IMR-90 (cell line): ENCODE results near the gene CFHR2. TPM values are rescaled to one million over a fixed set of nuclear protein-coding genes. Genes with fewer than 3 reads are reported as not detected.
"Not testable (repeated sequence)": the region's sequence is repeated elsewhere in the genome, so short reads cannot be mapped to it uniquely, and the experiment has no call there.

Experiments used
- ATAC-seq: fragments of 200-7000 bp; cut with Tn5 transposase; 2 replicates; pipeline ENCODE4 v1.9.1; 2020; ENCODE audit warnings: low read depth, mild to moderate bottlenecking, moderate library complexity
- BruUV-seq: library from RNA; stranded (reverse); fragments of 400-500 nt; replicated peaks from 2 replicates; lab custom pipeline; 2021; lab: Mats Ljungman, UMichigan
- CTCF ChIA-PET: fragments of 300-600 bp; formaldehyde crosslinking; extraction: SDS; loops from one replicate; lab custom pipeline; 2021; ENCODE audit warnings: antibody characterized with exemption; lab: Yijun Ruan, JAX
- POLR2A ChIA-PET: fragments of 300-600 bp; sonication (Branson Sonifier 250); formaldehyde crosslinking; loops from one replicate; lab custom pipeline; 2022; ENCODE audit warnings: antibody characterized with exemption; ENCODE audit not compliant: unreplicated experiment; lab: Charles Lee
- DNase-seq: peaks from one replicate; pipeline ENCODE4 v3.0.0; 2013
- H2AFZ ChIP-seq: replicated peaks from 2 replicates; pipeline ENCODE3; 2013; ENCODE audit warnings: low read length, mild to moderate bottlenecking; ENCODE audit not compliant: poor library complexity
- H2AK5ac ChIP-seq: 2 replicates; pipeline ENCODE4 v1.6.1; 2013; ENCODE audit warnings: low read depth, low read length, inconsistent platforms
- H2AK9ac ChIP-seq: replicated peaks from 2 replicates; pipeline ENCODE3; 2013; ENCODE audit warnings: mild to moderate bottlenecking, low read depth, low read length, moderate library complexity; ENCODE audit not compliant: poor library complexity
- H2BK120ac ChIP-seq: 2 replicates; pipeline ENCODE4 v1.6.1; 2013; ENCODE audit warnings: low read depth, low read length, inconsistent platforms
- H2BK15ac ChIP-seq: 3 replicates; pipeline ENCODE4 v1.6.1; 2013; ENCODE audit warnings: low read depth, low read length, inconsistent platforms
- H2BK20ac ChIP-seq: 2 replicates; pipeline ENCODE4 v1.6.1; 2013; ENCODE audit warnings: low read depth, mild to moderate bottlenecking, inconsistent platforms, low read length, moderate library complexity
- H2BK5ac ChIP-seq: 2 replicates; pipeline ENCODE4 v1.6.1; 2013; ENCODE audit warnings: mild to moderate bottlenecking, low read depth, low read length, inconsistent platforms; ENCODE audit not compliant: poor library complexity, severe bottlenecking
- H3K14ac ChIP-seq: replicated peaks from 2 replicates; pipeline ENCODE4 v1.6.1; 2013; ENCODE audit warnings: low read depth, low read length, inconsistent platforms
- H3K18ac ChIP-seq: 2 replicates; pipeline ENCODE4 v1.6.1; 2013; ENCODE audit warnings: low read depth, low read length, control low read depth
- H3K23ac ChIP-seq: 2 replicates; pipeline ENCODE4 v1.6.1; 2013; ENCODE audit warnings: low read depth, low read length, inconsistent platforms
- H3K27ac ChIP-seq: 2 replicates; pipeline ENCODE4 v1.5.1; 2013; ENCODE audit warnings: mild to moderate bottlenecking, control low read depth, low read length; ENCODE audit not compliant: insufficient read depth
- H3K27me3 ChIP-seq: 2 replicates; pipeline ENCODE4 v1.6.1; 2013; ENCODE audit warnings: low read length; ENCODE audit not compliant: control insufficient read depth, insufficient read depth
- H3K36me3 ChIP-seq: 2 replicates; pipeline ENCODE4 v1.6.1; 2013; ENCODE audit warnings: low read length, mixed read lengths; ENCODE audit not compliant: control insufficient read depth, insufficient read depth
- H3K4ac ChIP-seq: 2 replicates; pipeline ENCODE4 v1.6.1; 2013; ENCODE audit warnings: low read depth, low read length, inconsistent platforms
- H3K4me1 ChIP-seq: 2 replicates; pipeline ENCODE4 v1.6.1; 2013; ENCODE audit warnings: low read length, mixed read lengths; ENCODE audit not compliant: control insufficient read depth, insufficient read depth
- H3K4me2 ChIP-seq: 2 replicates; pipeline ENCODE4 v1.6.1; 2013; ENCODE audit warnings: low read depth, mild to moderate bottlenecking, control low read depth, low read length, moderate library complexity
- H3K4me3 ChIP-seq: 2 replicates; pipeline ENCODE4 v1.5.1; 2013; ENCODE audit warnings: low read depth, mild to moderate bottlenecking, control low read depth, low read length, moderate library complexity; ENCODE audit not compliant: insufficient read depth
- H3K56ac ChIP-seq: 2 replicates; pipeline ENCODE4 v1.6.1; 2013; ENCODE audit warnings: low read length, inconsistent platforms; ENCODE audit not compliant: insufficient read depth; ENCODE audit errors: extremely low read depth
- H3K79me1 ChIP-seq, 2 experiments: 2 replicates each; pipeline ENCODE4 v1.6.1; 2013; ENCODE audit warnings: low read length in 2 of 2, inconsistent platforms in 1 of 2, low read depth in 1 of 2
- H3K9ac ChIP-seq: 2 replicates; pipeline ENCODE4 v1.6.1; 2013; ENCODE audit warnings: low read depth, low read length, control low read depth
- H3K9me1 ChIP-seq: 2 replicates; pipeline ENCODE4 v1.6.1; 2013; ENCODE audit warnings: low read length, inconsistent platforms; ENCODE audit not compliant: insufficient read depth
- H3K9me3 ChIP-seq: 2 replicates; pipeline ENCODE4 v1.6.1; 2013; ENCODE audit warnings: low read length; ENCODE audit not compliant: control insufficient read depth, insufficient read depth
- H4K20me1 ChIP-seq: 2 replicates; pipeline ENCODE4 v1.6.1; 2013; ENCODE audit warnings: low read length, inconsistent platforms; ENCODE audit not compliant: insufficient read depth
- H4K5ac ChIP-seq: 2 replicates; pipeline ENCODE4 v1.6.1; 2013; ENCODE audit warnings: mild to moderate bottlenecking, low read depth, low read length, control low read depth
- H4K8ac ChIP-seq, 2 experiments: 2 replicates each; pipeline ENCODE4 v1.6.1; 2013; ENCODE audit warnings: low read depth in 2 of 2, low read length in 2 of 2, control low read depth in 1 of 2, inconsistent platforms in 1 of 2
- H4K91ac ChIP-seq: 2 replicates; pipeline ENCODE4 v1.6.1; 2013; ENCODE audit warnings: low read depth, low read length, inconsistent platforms; ENCODE audit not compliant: insufficient read depth
- CHD1 ChIP-seq: IDR thresholded peaks from 2 replicates; pipeline ENCODE4 v1.6.1; 2012; ENCODE audit warnings: low read depth, low read length, improper control_type of control experiment
- MAZ ChIP-seq: IDR thresholded peaks from 2 replicates; pipeline ENCODE4 v1.6.1; 2012; ENCODE audit warnings: low read depth, mild to moderate bottlenecking, low read length, improper control_type of control experiment, moderate library complexity, borderline replicate concordance
- NFE2L2 ChIP-seq: fragments of 150-350 bp; IDR thresholded peaks from 2 replicates; pipeline ENCODE4 v1.6.1; 2016; ENCODE audit warnings: low read depth, mild to moderate bottlenecking, low read length
- WGBS, 2 experiments: methylation state at CpG; one replicate each; pipeline versions ENCODE4 v1.1.5 to v1.1.7; 2013; ENCODE audit warnings: missing lambda C conversion rate in 2 of 2; ENCODE audit not compliant: insufficient read length in 1 of 2; ENCODE audit errors: extremely low coverage in 2 of 2; 5-methylcytosine and 5-hydroxymethylcytosine counted together
- dilution Hi-C: fragments of 300-500 bp; cut with HindIII; formaldehyde crosslinking; loops from one replicate; pipeline ENCODE4 v1.14.3; 2018; ENCODE audit warnings: low sequenced_read_pairs; ENCODE audit not compliant: unreplicated experiment
- in situ Hi-C: fragments of 300-500 bp; cut with MboI; formaldehyde crosslinking; loops from 3 replicates; pipeline ENCODE4 v1.14.3; 2019; ENCODE audit warnings: low sequenced_read_pairs, inconsistent platforms, mixed read lengths
- intact Hi-C: fragments of 100-400 bp; cut with micrococcal nuclease; formaldehyde crosslinking; loops from 2 replicates; pipeline ENCODE4 v1.10.0; 2022
- polyA plus RNA-seq, 3 experiments: library from polyadenylated mRNA; depleted of rRNA; stranded (reverse); fragments of >200 nt; gene quantifications; 2 replicates each; pipeline ENCODE4 v1.2.3, GENCODE V29; 2012; ENCODE audit warnings: low replicate concordance in 1 of 3
- total RNA-seq: library from RNA; depleted of rRNA; stranded (reverse); fragments of >200 nt; gene quantifications from 2 replicates; pipeline ENCODE4 v1.2.3, GENCODE V29; 2012
- TF ChIP-seq, protein P1 (sequence below): conservative IDR thresholded peaks from 2 replicates; pipeline ENCODE4 v1.5.1; 2012; ENCODE audit warnings: mild to moderate bottlenecking, low read depth, low read length, improper control_type of control experiment

Gene CFHR2
- total and polyA plus RNA-seq, 2 of the 4 experiments (the other 2 are of a cell fraction): not detected

DNA sequence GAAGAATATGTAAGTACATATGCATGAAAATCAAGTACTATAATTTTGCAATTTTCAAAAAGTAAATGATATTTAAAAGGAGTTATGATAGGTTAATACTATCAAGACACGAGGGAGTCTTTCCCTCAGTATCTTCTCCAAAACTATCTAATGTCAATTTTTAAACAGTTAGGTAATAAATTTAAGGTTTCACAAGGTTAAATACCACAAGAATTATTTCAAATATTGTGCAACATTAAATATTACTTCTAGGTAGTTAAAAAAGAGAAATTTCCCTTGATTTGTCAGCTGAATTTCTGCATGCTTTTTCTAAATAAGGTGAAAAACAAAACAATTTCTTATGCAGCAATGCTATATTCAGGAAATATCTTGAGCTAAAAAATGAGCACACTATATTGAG is 37.3 kb downstream of the CFHR2 start:
- ATAC-seq (no peak), DNase-seq (no peak)
- H4K91ac ChIP-seq: no peak overlapping the region
- CTCF ChIA-PET: interaction anchor here (0.6 kb wide), 1 partner anchor 116 kb away, joined by 3 read pairs; no protein-coding TSS in a partner anchor
- no peak overlapping the region for H3K4ac ChIP-seq
- H2BK5ac ChIP-seq: no peak overlapping the region
- in situ Hi-C loops (no loop called here), dilution Hi-C loops (no loop called here), intact Hi-C loops (no loop called here)
- no peaks in the 10 kb centered on the region for H3K9me3 ChIP-seq
- TF ChIP-seq MAZ (no peak), NFE2L2 (no peak), CHD1 (no peak)
- TF ChIP-seq, protein P1, sequence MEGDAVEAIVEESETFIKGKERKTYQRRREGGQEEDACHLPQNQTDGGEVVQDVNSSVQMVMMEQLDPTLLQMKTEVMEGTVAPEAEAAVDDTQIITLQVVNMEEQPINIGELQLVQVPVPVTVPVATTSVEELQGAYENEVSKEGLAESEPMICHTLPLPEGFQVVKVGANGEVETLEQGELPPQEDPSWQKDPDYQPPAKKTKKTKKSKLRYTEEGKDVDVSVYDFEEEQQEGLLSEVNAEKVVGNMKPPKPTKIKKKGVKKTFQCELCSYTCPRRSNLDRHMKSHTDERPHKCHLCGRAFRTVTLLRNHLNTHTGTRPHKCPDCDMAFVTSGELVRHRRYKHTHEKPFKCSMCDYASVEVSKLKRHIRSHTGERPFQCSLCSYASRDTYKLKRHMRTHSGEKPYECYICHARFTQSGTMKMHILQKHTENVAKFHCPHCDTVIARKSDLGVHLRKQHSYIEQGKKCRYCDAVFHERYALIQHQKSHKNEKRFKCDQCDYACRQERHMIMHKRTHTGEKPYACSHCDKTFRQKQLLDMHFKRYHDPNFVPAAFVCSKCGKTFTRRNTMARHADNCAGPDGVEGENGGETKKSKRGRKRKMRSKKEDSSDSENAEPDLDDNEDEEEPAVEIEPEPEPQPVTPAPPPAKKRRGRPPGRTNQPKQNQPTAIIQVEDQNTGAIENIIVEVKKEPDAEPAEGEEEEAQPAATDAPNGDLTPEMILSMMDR: no peak
- H3K18ac ChIP-seq: no peak overlapping the region
- no peaks in the 10 kb centered on the region for H3K79me1 ChIP-seq
- no peak overlapping the region for H3K4me2 ChIP-seq
- H3K27me3 ChIP-seq: no peaks in the 10 kb centered on the region
- H4K8ac ChIP-seq: no peak overlapping the region
- no peak overlapping the region for H3K23ac ChIP-seq
- H2AK5ac ChIP-seq: no peak overlapping the region
- no peak overlapping the region for H2AK9ac ChIP-seq
- no peak overlapping the region for H4K5ac ChIP-seq
- no peaks in the 10 kb centered on the region for H3K9me1 ChIP-seq
- H3K56ac ChIP-seq: no peak overlapping the region
- no peaks in the 10 kb centered on the region for H4K20me1 ChIP-seq
- POLR2A ChIA-PET: no interaction called here
- no TSS peak for BruUV-seq
- H2BK20ac ChIP-seq: no peak overlapping the region
- no peak overlapping the region for H3K14ac ChIP-seq
- no peak overlapping the region for H3K4me3 ChIP-seq
- no peak overlapping the region for H3K9ac ChIP-seq
- H2AFZ ChIP-seq: no peak overlapping the region
- no peaks in the 10 kb centered on the region for H3K4me1 ChIP-seq
- no peak overlapping the region for H2BK120ac ChIP-seq
- H3K36me3 ChIP-seq: no peaks in the 10 kb centered on the region
- whole genome bisulfite sequencing, 2 experiments: no CpG with 5 or more reads among the region's 1 CpG
- no peak overlapping the region for H2BK15ac ChIP-seq
- no peak overlapping the region for H3K27ac ChIP-seq

DNA sequence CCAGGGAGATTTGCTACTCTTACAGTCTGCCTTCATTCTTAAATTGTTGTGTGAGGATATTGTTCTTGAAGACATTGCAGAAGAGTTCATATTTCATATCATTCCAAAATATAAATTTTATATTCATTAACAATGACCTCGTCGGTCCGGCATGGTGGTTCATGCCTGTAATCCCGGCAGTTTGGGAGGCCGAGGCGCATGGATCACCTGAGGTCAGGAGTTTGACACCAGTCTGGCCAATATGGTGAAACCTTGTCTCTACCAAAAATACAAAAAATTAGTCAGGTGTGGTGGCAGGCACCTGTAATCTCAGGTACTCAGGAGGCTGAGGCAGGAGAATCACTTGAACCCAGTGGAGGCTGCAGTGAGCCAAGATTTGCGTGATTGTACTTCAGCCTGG is 38.7 kb downstream of the CFHR2 start:
- no CpG with 5 or more reads among the region's 7 CpGs for WGBS, 2 experiments
- H3K4me2 ChIP-seq, H4K20me1 ChIP-seq, H3K14ac ChIP-seq, H2BK5ac ChIP-seq, H3K27me3 ChIP-seq, H3K79me1 ChIP-seq, H2BK20ac ChIP-seq, H3K4me1 ChIP-seq, H4K5ac ChIP-seq, dilution Hi-C loops, H2AFZ ChIP-seq, H3K36me3 ChIP-seq, H4K8ac ChIP-seq, H2BK120ac ChIP-seq, H3K56ac ChIP-seq, ATAC-seq, H3K4ac ChIP-seq, POLR2A ChIA-PET, H3K4me3 ChIP-seq, H3K18ac ChIP-seq, H2BK15ac ChIP-seq, H4K91ac ChIP-seq, H3K9me3 ChIP-seq, H2AK5ac ChIP-seq, in situ Hi-C loops, H3K9ac ChIP-seq, H3K23ac ChIP-seq, BruUV-seq, H2AK9ac ChIP-seq, H3K9me1 ChIP-seq, H3K27ac ChIP-seq, DNase-seq, intact Hi-C loops: not testable (repeated sequence)
- CTCF ChIA-PET: interaction anchor here (1.2 kb wide), 1 partner anchor 11 kb away, joined by 7 read pairs; no protein-coding TSS in a partner anchor
